GM23248 (cell line): ENCODE results near the gene SPINK1. TPM values are rescaled to one million over a fixed set of nuclear protein-coding genes. Genes with fewer than 3 reads are reported as not detected.
"Not testable (repeated sequence)": the region's sequence is repeated elsewhere in the genome, so short reads cannot be mapped to it uniquely, and the experiment has no call there.

Experiments
- DNase-seq: peaks from one replicate; pipeline ENCODE4 v3.0.0-alpha.2; 2015
- H2AFZ ChIP-seq: fragments of 200-600 bp; sonication (generic); 2 replicates; pipeline ENCODE4 v1.6.1; 2016; ENCODE audit warnings: antibody characterized with exemption
- H3F3A ChIP-seq: fragments of 200-600 bp; sonication (generic); 2 replicates; pipeline ENCODE4 v1.6.1; 2016; ENCODE audit warnings: mild to moderate bottlenecking, antibody characterized with exemption, mixed run types; ENCODE audit not compliant: insufficient read depth
- H3K27ac ChIP-seq: fragments of 200-600 bp; sonication (generic); 2 replicates; pipeline ENCODE4 v1.5.1; 2016; ENCODE audit warnings: mild to moderate bottlenecking
- H3K27me3 ChIP-seq: fragments of 200-600 bp; sonication (generic); replicated peaks from 2 replicates; pipeline ENCODE4 v1.6.1; 2016; ENCODE audit warnings: mild to moderate bottlenecking; ENCODE audit not compliant: insufficient read depth
- H3K36me3 ChIP-seq: fragments of 200-600 bp; sonication (generic); 2 replicates; pipeline ENCODE4 v1.6.1; 2016; ENCODE audit warnings: low read depth, mild to moderate bottlenecking
- H3K4me1 ChIP-seq: fragments of 200-600 bp; sonication (generic); 2 replicates; pipeline ENCODE4 v1.6.1; 2016; ENCODE audit warnings: mild to moderate bottlenecking; ENCODE audit not compliant: insufficient read depth
- H3K4me2 ChIP-seq: fragments of 200-600 bp; sonication (generic); one replicate; pipeline ENCODE4 v1.6.1; 2016; ENCODE audit warnings: mild to moderate bottlenecking; ENCODE audit not compliant: unreplicated experiment
- H3K4me3 ChIP-seq: fragments of 200-600 bp; sonication (generic); 2 replicates; pipeline ENCODE4 v1.5.1; 2016; ENCODE audit warnings: mild to moderate bottlenecking
- H3K79me2 ChIP-seq: fragments of 200-600 bp; sonication (generic); 2 replicates; pipeline ENCODE4 v1.6.1; 2016; ENCODE audit warnings: mild to moderate bottlenecking; ENCODE audit not compliant: insufficient read depth
- H3K9ac ChIP-seq: fragments of 200-600 bp; sonication (generic); 2 replicates; pipeline ENCODE4 v1.6.1; 2016; ENCODE audit warnings: mild to moderate bottlenecking
- H3K9me2 ChIP-seq: fragments of 200-600 bp; sonication (generic); 2 replicates; pipeline ENCODE4 v1.6.1; 2016; ENCODE audit warnings: mixed run types, mild to moderate bottlenecking, moderate library complexity; ENCODE audit not compliant: insufficient read depth
- H3K9me3 ChIP-seq: fragments of 200-600 bp; sonication (generic); one replicate; pipeline ENCODE4 v1.6.1; 2017; ENCODE audit warnings: low read depth
- H4K20me1 ChIP-seq: fragments of 200-600 bp; sonication (generic); 2 replicates; pipeline ENCODE4 v1.6.0; 2016; ENCODE audit not compliant: insufficient read depth
- EZH2 ChIP-seq: fragments of 200-600 bp; sonication (generic); IDR thresholded peaks from 2 replicates; pipeline ENCODE4 v1.6.1; 2018; ENCODE audit warnings: antibody characterized with exemption, mild to moderate bottlenecking; ENCODE audit not compliant: insufficient read depth, poor library complexity, severe bottlenecking
- EZH2phosphoT487 ChIP-seq: fragments of 200-600 bp; sonication (generic); IDR thresholded peaks from 2 replicates; pipeline ENCODE4 v1.6.1; 2018; ENCODE audit warnings: antibody characterized with exemption, moderate library complexity, mild to moderate bottlenecking, low read depth; ENCODE audit not compliant: insufficient read depth
- WGBS, 2 experiments: methylation state at CpG; one replicate each; pipeline ENCODE4 v1.1.6; 2015 to 2017; ENCODE audit warnings: low lambda C conversion rate in 2 of 2, low coverage in 1 of 2; ENCODE audit errors: missing lambda C conversion rate in 2 of 2; 5-methylcytosine and 5-hydroxymethylcytosine counted together
- in situ Hi-C: fragments of 300-500 bp; cut with MboI; formaldehyde crosslinking; loops from 2 replicates; pipeline ENCODE4 v1.15.0; 2020
- polyA plus RNA-seq: library from polyadenylated mRNA; unstranded; fragments of >200 nt; fragmentation: Nextera tagmentation; extraction: Ambion mirVana; gene quantifications from 2 replicates; pipeline ENCODE4 v1.2.1, GENCODE V29; 2016
- total RNA-seq: library from RNA; depleted of rRNA; stranded (reverse); fragments of >200 nt; shearing (Covaris generic); gene quantifications from 2 replicates; pipeline ENCODE4 v1.2.3, GENCODE V29; 2014

The SPINK1 gene
- total and polyA plus RNA-seq, 2 experiments from 2014 or later = not detected

GRCh38 chr5:147876626-147877025 lies 45.2 kb upstream of the SPINK1 start:
- Histone ChIP-seq H2AFZ (no peak overlapping the region), H3K4me1 (no peaks in the 10 kb centered on the region), H4K20me1 (no peaks in the 10 kb centered on the region), H3K9ac (no peak overlapping the region), H3K27ac (no peak overlapping the region), H3K4me2 (no peak overlapping the region), H3K9me3 (no peaks in the 10 kb centered on the region), H3K4me3 (no peak overlapping the region), H3K27me3 (0 out of 2 replicates have a peak, but pooled peaks cover 3% of the 10 kb centered on the region), H3K9me2 (no peaks in the 10 kb centered on the region), H3K36me3 (no peaks in the 10 kb centered on the region), H3F3A (no peaks in the 10 kb centered on the region), H3K79me2 (no peaks in the 10 kb centered on the region)
- TF ChIP-seq EZH2 (no peak), EZH2phosphoT487 (no peak)
- DNase-seq = no peak
- in situ Hi-C loops = no loop called here
- 12 to 15% methylated on average over 2 of the region's 2 CpGs for WGBS, 2 experiments

- Histone ChIP-seq H3K9ac (no peak overlapping the region), H3K27ac (no peak overlapping the region), H3K4me2 (no peak overlapping the region), H3K9me2 (no peaks in the 10 kb centered on the region), H3K79me2 (no peaks in the 10 kb centered on the region), H4K20me1 (no peaks in the 10 kb centered on the region), H3K27me3 (0 out of 2 replicates have a peak, but pooled peaks cover 3% of the 10 kb centered on the region), H3K9me3 (no peaks in the 10 kb centered on the region), H3K4me3 (no peak overlapping the region), H3F3A (no peaks in the 10 kb centered on the region), H3K36me3 (no peaks in the 10 kb centered on the region), H2AFZ (no peak overlapping the region), H3K4me1 (no peaks in the 10 kb centered on the region)
- DNase-seq = no peak
- in situ Hi-C loops = no loop called here
- TF ChIP-seq EZH2 (no peak), EZH2phosphoT487 (no peak)
These were observed 44.7 kb upstream of the SPINK1 start for GRCh38 chr5:147876141-147876540.

DNA sequence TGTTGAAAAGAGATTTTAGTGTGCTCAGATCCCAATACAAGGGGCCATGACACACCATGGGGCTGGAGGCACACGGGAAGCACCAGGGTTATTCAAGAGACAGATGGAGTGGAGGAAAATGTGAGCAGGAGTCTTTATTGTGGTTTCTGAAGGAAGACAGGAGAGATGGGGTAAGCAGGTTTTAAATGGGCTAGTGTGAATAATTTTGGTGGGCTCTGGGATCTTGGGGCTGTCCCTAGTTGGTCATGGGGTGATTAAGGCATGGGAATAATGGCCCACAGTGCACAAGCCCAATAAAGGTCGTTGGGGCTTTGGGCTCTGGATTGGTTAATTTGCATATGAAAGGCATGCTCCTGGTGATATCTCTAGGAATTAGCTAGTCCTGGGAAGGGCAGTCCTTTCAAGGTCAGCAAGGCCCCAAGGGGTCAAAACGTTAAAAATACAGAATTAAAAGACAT lies 43.5 kb upstream of the SPINK1 start:
- WGBS, 2 experiments = 7 to 10% methylated on average over 3 of the region's 3 CpGs
- H3K4me3 ChIP-seq = no peak overlapping the region
- no peaks in the 10 kb centered on the region for H3K79me2 ChIP-seq
- H3K36me3 ChIP-seq = no peaks in the 10 kb centered on the region
- no peak overlapping the region for H2AFZ ChIP-seq
- H3K9me3 ChIP-seq = no peaks in the 10 kb centered on the region
- DNase-seq = no peak
- H3F3A ChIP-seq = no peaks in the 10 kb centered on the region
- no peak overlapping the region for H3K9ac ChIP-seq
- H3K4me1 ChIP-seq = no peaks in the 10 kb centered on the region
- TF ChIP-seq EZH2 = no peak
- no peak for TF ChIP-seq EZH2phosphoT487
- H4K20me1 ChIP-seq = no peaks in the 10 kb centered on the region
- H3K27ac ChIP-seq = no peak overlapping the region
- no peak overlapping the region for H3K4me2 ChIP-seq
- in situ Hi-C loops = no loop called here
- 0 out of 2 replicates have a peak, but pooled peaks cover 3% of the 10 kb centered on the region for H3K27me3 ChIP-seq
- H3K9me2 ChIP-seq = no peaks in the 10 kb centered on the region

DNA sequence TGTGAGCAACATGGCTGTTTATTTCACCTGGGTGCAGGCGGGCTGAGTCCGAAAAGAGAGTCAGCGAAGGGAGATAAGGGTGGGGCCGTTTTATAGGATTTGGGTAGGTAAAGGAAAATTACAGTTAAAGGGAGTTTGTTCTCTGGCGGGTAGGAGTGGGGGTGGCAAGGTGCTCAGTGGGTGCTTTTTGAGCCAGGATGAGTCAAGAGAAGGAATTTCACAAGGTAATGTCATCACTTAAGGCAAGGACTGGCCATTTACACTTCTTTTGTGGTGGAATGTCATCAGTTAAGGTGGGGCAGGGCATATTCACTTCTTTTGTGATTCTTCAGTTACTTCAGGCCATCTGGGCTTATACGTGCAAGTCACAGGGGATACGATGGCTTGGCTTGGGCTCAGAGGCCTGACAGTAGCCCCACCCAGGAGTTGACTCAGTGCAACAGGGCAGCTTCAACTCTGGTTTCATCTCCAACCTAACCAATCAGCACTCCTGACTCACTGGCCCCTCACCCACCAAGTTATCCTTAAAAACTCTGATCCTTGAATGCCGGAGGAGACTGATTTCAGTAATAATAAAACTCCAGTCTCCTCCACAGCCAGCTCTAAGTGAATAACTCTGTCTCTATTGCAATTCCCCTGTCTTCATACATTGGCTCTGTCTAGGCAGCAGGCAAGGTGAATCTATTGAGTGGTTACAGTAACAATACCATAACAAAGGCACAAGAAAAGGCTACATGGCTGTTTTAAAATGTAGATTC lies 42.8 kb upstream of the SPINK1 start:
- H3K27me3 ChIP-seq, H3K4me3 ChIP-seq, H3K79me2 ChIP-seq, H2AFZ ChIP-seq, H3F3A ChIP-seq, H3K9me2 ChIP-seq, H3K9me3 ChIP-seq, in situ Hi-C loops, H3K9ac ChIP-seq, H3K27ac ChIP-seq, H3K36me3 ChIP-seq, H3K4me2 ChIP-seq, H4K20me1 ChIP-seq, H3K4me1 ChIP-seq, DNase-seq: not testable (repeated sequence)
- WGBS, 2 experiments = 31 to 39% methylated on average over 8 of the region's 8 CpGs

GRCh38 chr5:147872744-147873435 lies 41.4 kb upstream of the SPINK1 start:
- H3K4me1 ChIP-seq, H3K4me2 ChIP-seq, in situ Hi-C loops, H3K79me2 ChIP-seq, H3K4me3 ChIP-seq, H3K36me3 ChIP-seq, H3F3A ChIP-seq, H3K9me2 ChIP-seq, H4K20me1 ChIP-seq, H3K27me3 ChIP-seq, H3K9ac ChIP-seq, H3K9me3 ChIP-seq, H2AFZ ChIP-seq, H3K27ac ChIP-seq, DNase-seq: not testable (repeated sequence)
- WGBS, 2 experiments = 36 to 38% methylated on average over 13 to 16 of the region's 16 CpGs

- H3K4me3 ChIP-seq, DNase-seq, H3K27ac ChIP-seq, H3K9me3 ChIP-seq, H3K9me2 ChIP-seq, H2AFZ ChIP-seq, H3K36me3 ChIP-seq, H3K4me1 ChIP-seq, H3K9ac ChIP-seq, H3F3A ChIP-seq, H4K20me1 ChIP-seq, H3K27me3 ChIP-seq, in situ Hi-C loops, H3K79me2 ChIP-seq, H3K4me2 ChIP-seq: not testable (repeated sequence)
- WGBS, 2 experiments = 57 to 71% methylated on average over 14 to 18 of the region's 18 CpGs
These were observed 40.6 kb upstream of the SPINK1 start for GRCh38 chr5:147871980-147872549.
